ENCODE data around the gene SGCA. TPM values are rescaled to one million over a fixed set of nuclear protein-coding genes. Genes with fewer than 3 reads are reported as not detected.
A peak's percentile ranks its signal among the peaks of the same experiment; 100 is the strongest.

The SGCA gene
- total and polyA plus RNA-seq, 10 of the 15 experiments (the other 5 are each of a cell fraction or from before 2014, with no cell fraction given): 0.13 to 2.2 (median 0.50) TPM; not detected in 2

DNA sequence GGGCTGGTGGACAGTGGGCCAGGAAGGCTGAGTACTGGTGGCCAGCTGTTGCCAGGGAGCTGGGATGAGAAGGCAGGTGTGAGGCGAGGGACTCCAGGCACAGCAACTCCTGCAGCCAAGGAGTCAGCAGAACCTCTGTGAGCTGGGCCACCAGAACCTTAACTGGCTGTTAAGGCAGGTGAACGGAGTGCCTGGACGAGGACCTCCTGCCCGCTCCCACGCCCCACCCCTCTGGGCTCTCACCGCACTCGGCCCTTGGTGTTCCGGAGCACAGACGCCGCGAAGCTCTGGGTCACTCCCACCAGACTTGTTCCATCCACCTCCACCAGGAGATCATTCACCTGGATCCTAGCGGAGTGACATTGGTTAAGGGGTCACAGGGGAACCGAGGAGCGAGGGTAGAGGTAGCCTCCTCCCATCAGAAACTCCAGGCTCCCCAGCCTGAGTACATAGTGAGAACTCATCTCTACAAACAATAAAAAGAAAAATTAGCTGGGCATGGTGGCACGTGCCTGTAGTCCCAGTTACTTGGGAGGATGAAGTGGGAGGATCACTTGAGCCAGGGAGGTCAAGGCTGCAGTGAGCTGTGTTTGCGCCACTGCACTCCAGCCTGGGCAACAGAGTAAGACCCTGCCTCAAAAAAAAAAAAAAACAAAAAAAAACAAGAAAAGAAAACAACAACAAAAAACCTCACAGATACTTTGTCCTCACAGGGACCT lies 24.6 kb upstream of the SGCA start:
- intact Hi-C loops (cut with micrococcal nuclease; ENCODE audit: unreplicated experiment) (no loop called here), in situ Hi-C loops (cut with MboI) (no loop called here)
- WGBS (ENCODE audit: insufficient coverage, insufficient replicate concordance, low lambda C conversion rate, missing lambda C conversion rate): 81% methylated on average over 12 of the region's 16 CpGs
- no peak overlapping the region for H3K9ac ChIP-seq (ENCODE audit: control insufficient read depth, insufficient read depth, low read length)
- ChIA-PET RAD21 (ENCODE audit: unreplicated experiment) (interaction anchor here (0.7 to 1.5 kb wide), 3 partner anchors 19 to 27 kb away, joined by 3 to 6 read pairs (median 3); no protein-coding TSS in a partner anchor), SMC1A (ENCODE audit: uncharacterized antibody, unreplicated experiment) (interaction anchor here (0.8 to 3.7 kb wide), 5 partner anchors 10 to 23 kb away, joined by 3 to 29 read pairs (median 4); no protein-coding TSS in a partner anchor), CTCF (interaction anchor here (0.6 to 6.9 kb wide), 12 partner anchors 9 to 703 kb away, joined by 3 to 87 read pairs (median 9); partner anchors contain the start of genes PPP1R9B, SAMD14 and SGCA), POLR2A (interaction anchor here (0.6 to 1.8 kb wide), 4 partner anchors 9 to 47 kb away, joined by 3 to 5 read pairs (median 4); partner anchors contain the start of gene PPP1R9B)
- no peak for DNase-seq (ENCODE audit: low read depth, low spot score)
- peaks cover 69 to 74% of the 10 kb centered on the region in 2 experiments for H3K36me3 ChIP-seq (ENCODE audit: control insufficient read depth in 2 of 2, insufficient read depth in 2 of 2, low read length in 1 of 2)
- H3K27ac ChIP-seq (ENCODE audit: control insufficient read depth, insufficient read depth): no peak overlapping the region
- TF ChIP-seq ZZZ3 (IDR thresholded peaks at IDR 0.05; ENCODE audit: control insufficient read depth, insufficient read length, low read depth) (no peak), ZNF217 (IDR thresholded peaks at IDR 0.05) (no peak), BHLHE40 (IDR thresholded peaks at IDR 0.05; ENCODE audit: borderline replicate concordance in 1 of 2, low read depth in 2 of 2, low read length in 1 of 2) (peak in 1 of 2 experiments; percentile 25; a peak in 1 of 4 replicates), MYC (IDR thresholded peaks at IDR 0.05; ENCODE audit: insufficient read depth, insufficient read length, insufficient replicate concordance, low read length, severe bottlenecking) (no peak)
- TF ChIP-seq, protein P1, sequence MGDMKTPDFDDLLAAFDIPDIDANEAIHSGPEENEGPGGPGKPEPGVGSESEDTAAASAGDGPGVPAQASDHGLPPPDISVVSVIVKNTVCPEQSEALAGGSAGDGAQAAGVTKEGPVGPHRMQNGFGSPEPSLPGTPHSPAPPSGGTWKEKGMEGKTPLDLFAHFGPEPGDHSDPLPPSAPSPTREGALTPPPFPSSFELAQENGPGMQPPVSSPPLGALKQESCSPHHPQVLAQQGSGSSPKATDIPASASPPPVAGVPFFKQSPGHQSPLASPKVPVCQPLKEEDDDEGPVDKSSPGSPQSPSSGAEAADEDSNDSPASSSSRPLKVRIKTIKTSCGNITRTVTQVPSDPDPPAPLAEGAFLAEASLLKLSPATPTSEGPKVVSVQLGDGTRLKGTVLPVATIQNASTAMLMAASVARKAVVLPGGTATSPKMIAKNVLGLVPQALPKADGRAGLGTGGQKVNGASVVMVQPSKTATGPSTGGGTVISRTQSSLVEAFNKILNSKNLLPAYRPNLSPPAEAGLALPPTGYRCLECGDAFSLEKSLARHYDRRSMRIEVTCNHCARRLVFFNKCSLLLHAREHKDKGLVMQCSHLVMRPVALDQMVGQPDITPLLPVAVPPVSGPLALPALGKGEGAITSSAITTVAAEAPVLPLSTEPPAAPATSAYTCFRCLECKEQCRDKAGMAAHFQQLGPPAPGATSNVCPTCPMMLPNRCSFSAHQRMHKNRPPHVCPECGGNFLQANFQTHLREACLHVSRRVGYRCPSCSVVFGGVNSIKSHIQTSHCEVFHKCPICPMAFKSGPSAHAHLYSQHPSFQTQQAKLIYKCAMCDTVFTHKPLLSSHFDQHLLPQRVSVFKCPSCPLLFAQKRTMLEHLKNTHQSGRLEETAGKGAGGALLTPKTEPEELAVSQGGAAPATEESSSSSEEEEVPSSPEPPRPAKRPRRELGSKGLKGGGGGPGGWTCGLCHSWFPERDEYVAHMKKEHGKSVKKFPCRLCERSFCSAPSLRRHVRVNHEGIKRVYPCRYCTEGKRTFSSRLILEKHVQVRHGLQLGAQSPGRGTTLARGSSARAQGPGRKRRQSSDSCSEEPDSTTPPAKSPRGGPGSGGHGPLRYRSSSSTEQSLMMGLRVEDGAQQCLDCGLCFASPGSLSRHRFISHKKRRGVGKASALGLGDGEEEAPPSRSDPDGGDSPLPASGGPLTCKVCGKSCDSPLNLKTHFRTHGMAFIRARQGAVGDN (IDR thresholded peaks at IDR 0.05): no peak
- peaks cover 44% of the 10 kb centered on the region for H3K79me2 ChIP-seq (ENCODE audit: control insufficient read depth, insufficient read depth, low read length)
- no peak for FAIRE-seq
- BruUV-seq (replicated peaks): no TSS peak
- H4K20me1 ChIP-seq (ENCODE audit: control insufficient read depth, insufficient read depth): peaks cover 22% of the 10 kb centered on the region
- H3K4me2 ChIP-seq (ENCODE audit: control insufficient read depth, insufficient read depth): 0 out of 2 replicates have a peak overlapping the region, but pooled peaks have one; percentile 5
- no peak overlapping the region for H2AFZ ChIP-seq (ENCODE audit: control insufficient read depth, low read depth, low read length)
- peaks cover 46% of the 10 kb centered on the region for H3K4me1 ChIP-seq (ENCODE audit: control insufficient read depth, insufficient read depth, low read length)
- H3K9me3 ChIP-seq (replicated peaks; ENCODE audit: control insufficient read depth, insufficient read depth, low read length): no peaks in the 10 kb centered on the region
- no peak for ATAC-seq
- no peak overlapping the region for H3K4me3 ChIP-seq
- no peaks in the 10 kb centered on the region for H3K27me3 ChIP-seq (replicated peaks in 1 of 2; ENCODE audit: control insufficient read depth in 2 of 2, insufficient read depth in 2 of 2, low read length in 1 of 2)

Measured in GM12878 (cell line).